Activated CD4-positive, alpha-beta T cell treated with anti-CD3 and anti-CD28 coated beads, Interleukin-2, amount 10 ng/mL, durations not matched to agents 7 days and 5 days (primary cell): ENCODE data around the gene RPL22. TPM values are rescaled to one million over a fixed set of nuclear protein-coding genes. Genes with fewer than 3 reads are reported as not detected.
A peak's percentile ranks its signal among the peaks of the same experiment; 100 is the strongest.

Source experiments
- CTCF ChIA-PET: fragments of 350-600 bp; sonication (Branson Sonifier 250); formaldehyde crosslinking; loops from one replicate; lab custom pipeline; 2021; ENCODE audit warnings: antibody characterized with exemption; lab: Charles Lee
- POLR2A ChIA-PET: fragments of 350-600 bp; sonication (Branson Sonifier 250); formaldehyde crosslinking; loops from one replicate; lab custom pipeline; 2021; ENCODE audit warnings: antibody characterized with exemption; lab: Charles Lee
- DNase-seq: peaks from one replicate; pipeline ENCODE4 v3.0.0-alpha.2; 2020
- H3K27ac Mint-ChIP-seq: one replicate; pipeline ENCODE4 v1.8.0; 2021; ENCODE audit warnings: mild to moderate bottlenecking, moderate library complexity, mixed read lengths
- H3K27me3 Mint-ChIP-seq: one replicate; pipeline ENCODE4 v1.8.0; 2021; ENCODE audit warnings: mixed read lengths
- H3K36me3 Mint-ChIP-seq: one replicate; pipeline ENCODE4 v1.8.0; 2021; ENCODE audit warnings: low read depth, mixed read lengths
- H3K4me1 Mint-ChIP-seq: one replicate; pipeline ENCODE4 v1.8.0; 2021; ENCODE audit warnings: mixed read lengths
- H3K4me3 Mint-ChIP-seq: one replicate; pipeline ENCODE4 v1.8.0; 2021; ENCODE audit warnings: mild to moderate bottlenecking, moderate library complexity, mixed read lengths
- H3K9me3 Mint-ChIP-seq: one replicate; pipeline ENCODE4 v1.8.0; 2021; ENCODE audit warnings: mixed read lengths
- total RNA-seq, 2 experiments: library from RNA; stranded (reverse); gene quantifications; one replicate each; pipeline ENCODE4 v1.2.3, GENCODE V29; 2021

Gene RPL22
- total RNA-seq, 2 experiments from 2014 or later, result 328 to 370 TPM

- Mint-ChIP-seq H3K9me3 (no peaks in the 10 kb centered on the region), H3K36me3 (no peaks in the 10 kb centered on the region), H3K27ac (no peak overlapping the region), H3K4me3 (no peak overlapping the region), H3K4me1 (no peaks in the 10 kb centered on the region), H3K27me3 (peaks cover 6% of the 10 kb centered on the region)
- ChIA-PET POLR2A (no interaction called here), CTCF (no interaction called here)
- no peak for DNase-seq
These were observed 35.3 kb downstream of the RPL22 start for GRCh38 chr1:6163973-6164617.

GRCh38 chr1:6163191-6163972 lies 36.0 kb downstream of the RPL22 start:
- Mint-ChIP-seq H3K9me3 (no peaks in the 10 kb centered on the region), H3K4me1 (no peaks in the 10 kb centered on the region), H3K27me3 (peaks cover 7% of the 10 kb centered on the region), H3K4me3 (no peak overlapping the region), H3K36me3 (no peaks in the 10 kb centered on the region), H3K27ac (no peak overlapping the region)
- ChIA-PET POLR2A (no interaction called here), CTCF (no interaction called here)
- DNase-seq, result no peak

- Mint-ChIP-seq H3K27me3 (peaks cover 7% of the 10 kb centered on the region), H3K36me3 (no peaks in the 10 kb centered on the region), H3K27ac (no peak overlapping the region), H3K4me3 (no peak overlapping the region), H3K4me1 (no peaks in the 10 kb centered on the region), H3K9me3 (no peaks in the 10 kb centered on the region)
- POLR2A ChIA-PET, result no interaction called here
- no peak for DNase-seq
- CTCF ChIA-PET, result no interaction called here
These were observed 36.6 kb downstream of the RPL22 start for GRCh38 chr1:6162773-6163172.

GRCh38 chr1:6162341-6162740 lies 37.1 kb downstream of the RPL22 start:
- DNase-seq, result no peak
- Mint-ChIP-seq H3K27ac (no peak overlapping the region), H3K36me3 (no peaks in the 10 kb centered on the region), H3K27me3 (peaks cover 7% of the 10 kb centered on the region), H3K4me1 (no peaks in the 10 kb centered on the region), H3K4me3 (no peak overlapping the region), H3K9me3 (no peaks in the 10 kb centered on the region)
- POLR2A ChIA-PET, result no interaction called here
- CTCF ChIA-PET, result interaction anchor here (0.6 kb wide), 1 partner anchor 226 kb away, joined by 4 read pairs; no protein-coding TSS in a partner anchor

GRCh38 chr1:6158181-6158580 lies 41.2 kb downstream of the RPL22 start:
- Mint-ChIP-seq H3K9me3 (no peaks in the 10 kb centered on the region), H3K36me3 (no peaks in the 10 kb centered on the region), H3K4me1 (peaks cover 23% of the 10 kb centered on the region), H3K27ac (no peak overlapping the region), H3K4me3 (no peak overlapping the region), H3K27me3 (peaks cover 7% of the 10 kb centered on the region)
- no peak for DNase-seq
- POLR2A ChIA-PET, result no interaction called here
- CTCF ChIA-PET, result interaction anchor here (0.5 kb wide), 1 partner anchor 242 kb away, joined by 3 read pairs; no protein-coding TSS in a partner anchor

GRCh38 chr1:6157528-6158174 lies 41.7 kb downstream of the RPL22 start:
- POLR2A ChIA-PET, result no interaction called here
- Mint-ChIP-seq H3K4me3 (no peak overlapping the region), H3K27me3 (peaks cover 7% of the 10 kb centered on the region), H3K27ac (no peak overlapping the region), H3K4me1 (peaks cover 23% of the 10 kb centered on the region), H3K9me3 (no peaks in the 10 kb centered on the region), H3K36me3 (no peaks in the 10 kb centered on the region)
- DNase-seq, result no peak
- CTCF ChIA-PET, result no interaction called here

- Mint-ChIP-seq H3K27ac (no peak overlapping the region), H3K27me3 (peaks cover 7% of the 10 kb centered on the region), H3K9me3 (no peaks in the 10 kb centered on the region), H3K4me1 (peaks cover 23% of the 10 kb centered on the region), H3K4me3 (no peak overlapping the region), H3K36me3 (no peaks in the 10 kb centered on the region)
- ChIA-PET POLR2A (no interaction called here), CTCF (no interaction called here)
- no peak for DNase-seq
These were observed 42.3 kb downstream of the RPL22 start for GRCh38 chr1:6157132-6157527.

- ChIA-PET CTCF (no interaction called here), POLR2A (no interaction called here)
- Mint-ChIP-seq H3K27ac (peak overlapping the region; percentile 25), H3K4me1 (peaks cover 23% of the 10 kb centered on the region), H3K27me3 (peaks cover 3% of the 10 kb centered on the region), H3K9me3 (no peaks in the 10 kb centered on the region), H3K4me3 (no peak overlapping the region), H3K36me3 (no peaks in the 10 kb centered on the region)
- no peak for DNase-seq
These were observed 44.7 kb downstream of the RPL22 start for GRCh38 chr1:6154525-6155319.

- H3K36me3 Mint-ChIP-seq, result no peaks in the 10 kb centered on the region
- H3K4me3 Mint-ChIP-seq, result no peak overlapping the region
- H3K27me3 Mint-ChIP-seq, result peaks cover 5% of the 10 kb centered on the region
- ChIA-PET POLR2A (no interaction called here), CTCF (interaction anchor here (0.8 to 2.0 kb wide), 2 partner anchors 15 to 93 kb away, joined by 3 to 5 read pairs; no protein-coding TSS in a partner anchor)
- no peaks in the 10 kb centered on the region for H3K9me3 Mint-ChIP-seq
- no peak overlapping the region for H3K27ac Mint-ChIP-seq
- peaks cover 28% of the 10 kb centered on the region for H3K4me1 Mint-ChIP-seq
- no peak for DNase-seq
These were observed 46.5 kb downstream of the RPL22 start for GRCh38 chr1:6152882-6153281.

GRCh38 chr1:6152181-6152580 lies 47.2 kb downstream of the RPL22 start:
- H3K4me1 Mint-ChIP-seq, result peaks cover 28% of the 10 kb centered on the region
- H3K36me3 Mint-ChIP-seq, result no peaks in the 10 kb centered on the region
- H3K4me3 Mint-ChIP-seq, result no peak overlapping the region
- ChIA-PET CTCF (interaction anchor here (2.0 kb wide), 1 partner anchor 94 kb away, joined by 5 read pairs; no protein-coding TSS in a partner anchor), POLR2A (no interaction called here)
- peaks cover 5% of the 10 kb centered on the region for H3K27me3 Mint-ChIP-seq
- H3K9me3 Mint-ChIP-seq, result no peaks in the 10 kb centered on the region
- no peak for DNase-seq
- no peak overlapping the region for H3K27ac Mint-ChIP-seq

GRCh38 chr1:6151291-6151822 lies 48.0 kb downstream of the RPL22 start:
- Mint-ChIP-seq H3K9me3 (no peaks in the 10 kb centered on the region), H3K27ac (no peak overlapping the region), H3K4me3 (no peak overlapping the region), H3K36me3 (no peaks in the 10 kb centered on the region), H3K4me1 (peaks cover 28% of the 10 kb centered on the region), H3K27me3 (peaks cover 5% of the 10 kb centered on the region)
- ChIA-PET POLR2A (no interaction called here), CTCF (no interaction called here)
- DNase-seq, result no peak
